ENCODE results near the gene HOXA3. TPM values are rescaled to one million over a fixed set of nuclear protein-coding genes. Genes with fewer than 3 reads are reported as not detected.
A peak's percentile ranks its signal among the peaks of the same experiment; 100 is the strongest.

HOXA3 gene
- total RNA-seq, 1 donor from 2014 or later: not detected

GRCh38 chr7:27095050-27095896 lies 57.1 kb downstream of the HOXA3 start:
- Mint-ChIP-seq H3K36me3 (ENCODE audit: low read depth, unreplicated experiment) (peaks cover 2% of the 10 kb centered on the region), H3K9me3 (ENCODE audit: unreplicated experiment) (peaks cover 35% of the 10 kb centered on the region), H3K4me1 (ENCODE audit: low read depth, unreplicated experiment) (peaks cover 2% of the 10 kb centered on the region), H3K27ac (ENCODE audit: unreplicated experiment) (peak overlapping the region; percentile 94), H3K27me3 (ENCODE audit: low read depth, unreplicated experiment) (peaks cover 93% of the 10 kb centered on the region), H3K4me3 (ENCODE audit: unreplicated experiment) (peak overlapping the region; percentile 83)
- Histone ChIP-seq H3K4me1 (ENCODE audit: insufficient read depth, low read length) (no peaks in the 10 kb centered on the region), H3K36me3 (ENCODE audit: insufficient read depth, low read length) (no peaks in the 10 kb centered on the region), H3K9me3 (ENCODE audit: insufficient read depth, low read depth, low read length) (no peaks in the 10 kb centered on the region), H3K27me3 (ENCODE audit: insufficient read depth, low read length) (peaks cover 77% of the 10 kb centered on the region), H3K9ac (ENCODE audit: low read length) (no peak overlapping the region), H3K79me2 (ENCODE audit: insufficient read depth, low read length) (peaks cover 37% of the 10 kb centered on the region), H3K27ac (ENCODE audit: low read depth, low read length) (no peak overlapping the region), H3K4me3 (ENCODE audit: insufficient read depth, low read depth, low read length) (peak overlapping the region; percentile 58), H3K4me2 (ENCODE audit: low read length) (peak overlapping the region; percentile 91), H2AFZ (ENCODE audit: low read depth, low read length) (peak overlapping the region; percentile 71), H4K20me1 (ENCODE audit: insufficient read depth, low read length) (peaks cover 8% of the 10 kb centered on the region)
- FAIRE-seq (no peak), DNase-seq (ENCODE audit: low read depth) (peak; percentile 12)
- TF ChIP-seq CTCF (IDR thresholded peaks at IDR 0.05; ENCODE audit: insufficient read depth, low read depth, low read length) (no peak), EZH2 (IDR thresholded peaks at IDR 0.05; ENCODE audit: insufficient read depth, low read length) (no peak)

- H3K27ac ChIP-seq (ENCODE audit: low read depth, low read length): no peak overlapping the region
- H3K4me3 ChIP-seq (ENCODE audit: insufficient read depth, low read depth, low read length): no peak overlapping the region
- Mint-ChIP-seq H3K4me1 (ENCODE audit: low read depth, unreplicated experiment) (peaks cover 2% of the 10 kb centered on the region), H3K36me3 (ENCODE audit: low read depth, unreplicated experiment) (peaks cover 2% of the 10 kb centered on the region), H3K27me3 (ENCODE audit: low read depth, unreplicated experiment) (peaks cover 93% of the 10 kb centered on the region), H3K4me3 (ENCODE audit: unreplicated experiment) (no peak overlapping the region), H3K27ac (ENCODE audit: unreplicated experiment) (no peak overlapping the region), H3K9me3 (ENCODE audit: unreplicated experiment) (peaks cover 32% of the 10 kb centered on the region)
- no peaks in the 10 kb centered on the region for H3K36me3 ChIP-seq (ENCODE audit: insufficient read depth, low read length)
- H3K9me3 ChIP-seq (ENCODE audit: insufficient read depth, low read depth, low read length): no peaks in the 10 kb centered on the region
- H4K20me1 ChIP-seq (ENCODE audit: insufficient read depth, low read length): peaks cover 8% of the 10 kb centered on the region
- TF ChIP-seq CTCF (IDR thresholded peaks at IDR 0.05; ENCODE audit: insufficient read depth, low read depth, low read length): no peak
- no peak for TF ChIP-seq EZH2 (IDR thresholded peaks at IDR 0.05; ENCODE audit: insufficient read depth, low read length)
- no peak overlapping the region for H3K4me2 ChIP-seq (ENCODE audit: low read length)
- H3K9ac ChIP-seq (ENCODE audit: low read length): no peak overlapping the region
- FAIRE-seq (no peak), DNase-seq (ENCODE audit: low read depth) (no peak)
- H2AFZ ChIP-seq (ENCODE audit: low read depth, low read length): no peak overlapping the region
- H3K79me2 ChIP-seq (ENCODE audit: insufficient read depth, low read length): peaks cover 32% of the 10 kb centered on the region
- H3K27me3 ChIP-seq (ENCODE audit: insufficient read depth, low read length): peaks cover 77% of the 10 kb centered on the region
- H3K4me1 ChIP-seq (ENCODE audit: insufficient read depth, low read length): no peaks in the 10 kb centered on the region
Observed at GRCh38 chr7:27094304-27095049, 57.9 kb downstream of the HOXA3 start.
